HL-60 (cell line): ENCODE measurements around the gene IQGAP2.

Source experiments
- GABPA ChIP-seq: IDR thresholded peaks from 2 replicates; pipeline ENCODE4 v1.6.1; 2012; ENCODE audit warnings: low read depth
- POLR2AphosphoS5 ChIP-seq: IDR thresholded peaks from 2 replicates; pipeline ENCODE4 v1.6.1; 2012; ENCODE audit warnings: low read depth
- SPI1 ChIP-seq: IDR thresholded peaks from 2 replicates; pipeline ENCODE4 v1.6.1; 2012; ENCODE audit warnings: low read depth, mild to moderate bottlenecking, borderline replicate concordance
- TF ChIP-seq, protein P1 (sequence below): IDR thresholded peaks from one replicate; pipeline ENCODE4 v1.5.1; 2011; ENCODE audit warnings: low read length, control low read depth, inconsistent platforms; ENCODE audit not compliant: insufficient read depth
- TF ChIP-seq, protein P2 (sequence below): IDR thresholded peaks from 2 replicates; pipeline ENCODE4 v1.6.1; 2012; ENCODE audit warnings: low read depth; ENCODE audit not compliant: insufficient replicate concordance

DNA sequence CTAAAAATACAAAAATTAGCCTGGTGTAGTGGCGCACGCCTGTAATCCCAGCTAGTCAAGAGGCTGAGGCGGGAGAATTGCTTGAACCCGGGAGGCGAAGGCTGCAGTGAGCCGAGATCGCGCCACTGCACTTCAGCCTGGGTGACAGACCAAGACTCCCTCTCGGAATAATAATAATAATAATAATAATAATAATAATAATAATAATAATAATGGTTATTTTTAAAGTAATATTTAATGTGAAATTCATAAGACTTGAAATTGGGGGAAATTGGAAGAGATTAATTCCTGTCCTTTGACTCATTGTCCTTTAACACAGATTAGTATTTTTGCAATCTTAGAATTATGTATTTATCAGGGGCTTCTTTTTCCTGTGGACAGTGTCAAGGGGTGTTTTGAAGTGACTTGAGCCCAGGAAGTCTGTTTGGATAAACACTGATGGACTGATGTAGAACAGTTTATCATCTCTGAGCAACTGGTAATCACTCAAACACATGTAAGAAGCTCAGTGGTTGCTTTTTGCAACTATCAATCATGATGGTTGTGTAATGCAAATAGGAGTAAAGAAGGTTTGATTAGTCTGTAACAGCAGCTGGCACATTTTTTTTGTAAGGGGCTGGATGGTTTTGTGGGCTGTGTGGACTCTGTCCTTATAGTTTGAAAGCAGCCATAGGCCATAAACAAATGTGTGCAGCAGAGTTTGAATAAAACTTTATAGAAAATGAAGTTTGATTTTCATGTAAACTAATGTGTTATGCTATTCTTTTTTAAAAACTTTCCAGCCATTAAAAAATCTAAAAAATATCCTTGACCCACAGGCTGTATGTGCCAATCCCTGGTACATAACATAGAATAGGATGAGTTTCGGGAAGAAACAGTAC lies 126.6 kb downstream of the IQGAP2 start:
- TF ChIP-seq, protein P1, sequence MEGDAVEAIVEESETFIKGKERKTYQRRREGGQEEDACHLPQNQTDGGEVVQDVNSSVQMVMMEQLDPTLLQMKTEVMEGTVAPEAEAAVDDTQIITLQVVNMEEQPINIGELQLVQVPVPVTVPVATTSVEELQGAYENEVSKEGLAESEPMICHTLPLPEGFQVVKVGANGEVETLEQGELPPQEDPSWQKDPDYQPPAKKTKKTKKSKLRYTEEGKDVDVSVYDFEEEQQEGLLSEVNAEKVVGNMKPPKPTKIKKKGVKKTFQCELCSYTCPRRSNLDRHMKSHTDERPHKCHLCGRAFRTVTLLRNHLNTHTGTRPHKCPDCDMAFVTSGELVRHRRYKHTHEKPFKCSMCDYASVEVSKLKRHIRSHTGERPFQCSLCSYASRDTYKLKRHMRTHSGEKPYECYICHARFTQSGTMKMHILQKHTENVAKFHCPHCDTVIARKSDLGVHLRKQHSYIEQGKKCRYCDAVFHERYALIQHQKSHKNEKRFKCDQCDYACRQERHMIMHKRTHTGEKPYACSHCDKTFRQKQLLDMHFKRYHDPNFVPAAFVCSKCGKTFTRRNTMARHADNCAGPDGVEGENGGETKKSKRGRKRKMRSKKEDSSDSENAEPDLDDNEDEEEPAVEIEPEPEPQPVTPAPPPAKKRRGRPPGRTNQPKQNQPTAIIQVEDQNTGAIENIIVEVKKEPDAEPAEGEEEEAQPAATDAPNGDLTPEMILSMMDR, result no peak
- TF ChIP-seq, protein P2, sequence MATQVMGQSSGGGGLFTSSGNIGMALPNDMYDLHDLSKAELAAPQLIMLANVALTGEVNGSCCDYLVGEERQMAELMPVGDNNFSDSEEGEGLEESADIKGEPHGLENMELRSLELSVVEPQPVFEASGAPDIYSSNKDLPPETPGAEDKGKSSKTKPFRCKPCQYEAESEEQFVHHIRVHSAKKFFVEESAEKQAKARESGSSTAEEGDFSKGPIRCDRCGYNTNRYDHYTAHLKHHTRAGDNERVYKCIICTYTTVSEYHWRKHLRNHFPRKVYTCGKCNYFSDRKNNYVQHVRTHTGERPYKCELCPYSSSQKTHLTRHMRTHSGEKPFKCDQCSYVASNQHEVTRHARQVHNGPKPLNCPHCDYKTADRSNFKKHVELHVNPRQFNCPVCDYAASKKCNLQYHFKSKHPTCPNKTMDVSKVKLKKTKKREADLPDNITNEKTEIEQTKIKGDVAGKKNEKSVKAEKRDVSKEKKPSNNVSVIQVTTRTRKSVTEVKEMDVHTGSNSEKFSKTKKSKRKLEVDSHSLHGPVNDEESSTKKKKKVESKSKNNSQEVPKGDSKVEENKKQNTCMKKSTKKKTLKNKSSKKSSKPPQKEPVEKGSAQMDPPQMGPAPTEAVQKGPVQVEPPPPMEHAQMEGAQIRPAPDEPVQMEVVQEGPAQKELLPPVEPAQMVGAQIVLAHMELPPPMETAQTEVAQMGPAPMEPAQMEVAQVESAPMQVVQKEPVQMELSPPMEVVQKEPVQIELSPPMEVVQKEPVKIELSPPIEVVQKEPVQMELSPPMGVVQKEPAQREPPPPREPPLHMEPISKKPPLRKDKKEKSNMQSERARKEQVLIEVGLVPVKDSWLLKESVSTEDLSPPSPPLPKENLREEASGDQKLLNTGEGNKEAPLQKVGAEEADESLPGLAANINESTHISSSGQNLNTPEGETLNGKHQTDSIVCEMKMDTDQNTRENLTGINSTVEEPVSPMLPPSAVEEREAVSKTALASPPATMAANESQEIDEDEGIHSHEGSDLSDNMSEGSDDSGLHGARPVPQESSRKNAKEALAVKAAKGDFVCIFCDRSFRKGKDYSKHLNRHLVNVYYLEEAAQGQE, result no peak
- TF ChIP-seq POLR2AphosphoS5 (no peak), SPI1 (no peak), GABPA (no peak)
